OCI-LY3 (cell line): ENCODE data around the gene SRP68.

Source experiments
- H2AFZ ChIP-seq: fragments of 200-600, 300-600 bp; shearing (Covaris generic); 2 replicates; pipeline ENCODE4 v1.6.0; 2014; ENCODE audit warnings: antibody characterized with exemption, low read depth, low read length
- H3K27ac ChIP-seq: fragments of 200-600, 300-600 bp; sonication (generic); 2 replicates; pipeline ENCODE4 v1.5.1; 2014; ENCODE audit warnings: mild to moderate bottlenecking, low read length, moderate library complexity, mixed read lengths
- H3K27me3 ChIP-seq: fragments of 200-600, 300-600 bp; sonication (generic); 2 replicates; pipeline ENCODE4 v1.6.1; 2014; ENCODE audit warnings: low read depth, low read length, mixed read lengths
- H3K36me3 ChIP-seq: fragments of 200-600, 300-600 bp; sonication (generic); replicated peaks from 2 replicates; pipeline ENCODE3; 2014; ENCODE audit warnings: low read depth, low read length, mixed read lengths
- H3K4me1 ChIP-seq: fragments of 300-600, 200-600 bp; sonication (generic); 2 replicates; pipeline ENCODE4 v1.6.1; 2014; ENCODE audit warnings: low read length, mixed read lengths
- H3K4me2 ChIP-seq: fragments of 200-600, 300-600 bp; sonication (generic); 2 replicates; pipeline ENCODE4 v1.6.1; 2014; ENCODE audit warnings: low read length, mixed read lengths
- H3K4me3 ChIP-seq: fragments of 300-600, 200-600 bp; sonication (generic); 2 replicates; pipeline ENCODE4 v1.5.1; 2014; ENCODE audit warnings: antibody characterized with exemption, mild to moderate bottlenecking, low read length, moderate library complexity
- H3K79me2 ChIP-seq: fragments of 300-600, 200-600 bp; shearing (Covaris generic); 2 replicates; pipeline ENCODE4 v1.6.1; 2014; ENCODE audit warnings: mild to moderate bottlenecking, low read length, mixed read lengths
- H3K9ac ChIP-seq: fragments of 300-600, 200-600 bp; shearing (Covaris generic); 2 replicates; pipeline ENCODE4 v1.6.0; 2014; ENCODE audit warnings: mild to moderate bottlenecking, low read length, moderate library complexity
- H3K9me3 ChIP-seq: fragments of 200-600, 300-600 bp; shearing (Covaris generic); 2 replicates; pipeline ENCODE4 v1.6.1; 2014; ENCODE audit warnings: low read length, mixed read lengths; ENCODE audit not compliant: insufficient read depth
- H4K20me1 ChIP-seq: fragments of 200-600, 300-600 bp; sonication (generic); 2 replicates; pipeline ENCODE4 v1.6.1; 2016; ENCODE audit warnings: low read length, mixed read lengths; ENCODE audit not compliant: insufficient read depth
- CTCF ChIP-seq: fragments of 200-600, 300-600 bp; sonication (generic); IDR thresholded peaks from 2 replicates; pipeline ENCODE4 v1.5.1; 2014; ENCODE audit warnings: antibody characterized with exemption, low read length, low read depth
- EZH2phosphoT487 ChIP-seq: fragments of 200-600 bp; shearing (Covaris generic); IDR thresholded peaks from 2 replicates; pipeline ENCODE4 v1.6.1; 2018; ENCODE audit warnings: antibody characterized with exemption, mixed run types, low read depth

The SRP68 gene

GRCh38 chr17:76077584-76078110 is 5.3 kb upstream of the SRP68 start:
- Histone ChIP-seq H3K4me1 (no peaks in the 10 kb centered on the region), H3K4me3 (no peak overlapping the region), H3K4me2 (no peak overlapping the region), H3K9ac (no peak overlapping the region), H3K27ac (no peak overlapping the region), H3K9me3 (no peaks in the 10 kb centered on the region), H3K79me2 (peaks cover 4% of the 10 kb centered on the region; the same call in 1 of the 2 replicates), H3K36me3 (peaks cover 1% of the 10 kb centered on the region), H3K27me3 (peaks cover 11% of the 10 kb centered on the region), H4K20me1 (no peaks in the 10 kb centered on the region), H2AFZ (no peak overlapping the region)
- TF ChIP-seq CTCF (no peak), EZH2phosphoT487 (no peak)

GRCh38 chr17:76076765-76077583 is 4.7 kb upstream of the SRP68 start:
- H4K20me1 ChIP-seq: no peaks in the 10 kb centered on the region
- no peaks in the 10 kb centered on the region for H3K36me3 ChIP-seq
- H3K4me1 ChIP-seq: no peaks in the 10 kb centered on the region
- H2AFZ ChIP-seq: no peak overlapping the region
- H3K9ac ChIP-seq: no peak overlapping the region
- peaks cover 11% of the 10 kb centered on the region for H3K27me3 ChIP-seq
- no peak overlapping the region for H3K27ac ChIP-seq
- no peak for TF ChIP-seq EZH2phosphoT487
- H3K79me2 ChIP-seq: peaks cover 10% of the 10 kb centered on the region
- H3K4me2 ChIP-seq: no peak overlapping the region
- H3K9me3 ChIP-seq: no peaks in the 10 kb centered on the region
- H3K4me3 ChIP-seq: no peak overlapping the region

GRCh38 chr17:76076146-76076764 is 3.9 kb upstream of the SRP68 start:
- Histone ChIP-seq H3K4me1 (peaks cover 2% of the 10 kb centered on the region; the same call in 1 of the 2 replicates), H2AFZ (no peak overlapping the region), H3K36me3 (no peaks in the 10 kb centered on the region), H3K9ac (no peak overlapping the region), H3K27me3 (peaks cover 11% of the 10 kb centered on the region), H3K27ac (no peak overlapping the region), H3K4me2 (no peak overlapping the region), H3K4me3 (no peak overlapping the region), H4K20me1 (no peaks in the 10 kb centered on the region), H3K9me3 (no peaks in the 10 kb centered on the region), H3K79me2 (peaks cover 18% of the 10 kb centered on the region)
- no peak for TF ChIP-seq EZH2phosphoT487
- no peak for TF ChIP-seq CTCF

GRCh38 chr17:76075364-76076145 is 3.2 kb upstream of the SRP68 start:
- H3K79me2 ChIP-seq: peaks cover 25% of the 10 kb centered on the region
- no peak overlapping the region for H3K9ac ChIP-seq
- H3K27me3 ChIP-seq: peaks cover 11% of the 10 kb centered on the region
- no peak for TF ChIP-seq CTCF
- TF ChIP-seq EZH2phosphoT487: no peak
- H3K27ac ChIP-seq: no peak overlapping the region
- no peak overlapping the region for H3K4me3 ChIP-seq
- H4K20me1 ChIP-seq: no peaks in the 10 kb centered on the region
- no peaks in the 10 kb centered on the region for H3K36me3 ChIP-seq
- peaks cover 8% of the 10 kb centered on the region; the same call in 1 of the 2 replicates for H3K4me1 ChIP-seq
- H3K4me2 ChIP-seq: no peak overlapping the region
- no peak overlapping the region for H2AFZ ChIP-seq
- no peaks in the 10 kb centered on the region for H3K9me3 ChIP-seq
